SK-N-SH (cell line): ENCODE results near the gene GARIN1A. TPM values are rescaled to one million over a fixed set of nuclear protein-coding genes. Genes with fewer than 3 reads are reported as not detected.

Experiments used
- CTCF ChIA-PET: fragments of 300-600, 350-600 bp; formaldehyde crosslinking; extraction: SDS; loops from one replicate; lab custom pipeline; 2021; lab: Yijun Ruan, JAX
- POLR2A ChIA-PET: fragments of 350-600 bp; sonication (Branson Sonifier 250); formaldehyde crosslinking; extraction: SDS; loops from one replicate; lab custom pipeline; 2020; ENCODE audit warnings: antibody characterized with exemption, inconsistent platforms; lab: Yijun Ruan, JAX
- DNase-seq: peaks from one replicate; pipeline ENCODE4 v3.0.0; 2012
- H2AFZ ChIP-seq: fragments of 200-600 bp; sonication (generic); 2 replicates; pipeline ENCODE4 v1.8.1; 2016; ENCODE audit warnings: antibody characterized with exemption, mild to moderate bottlenecking, low read depth
- H3F3A ChIP-seq: fragments of 200-600 bp; sonication (generic); replicated peaks from 2 replicates; pipeline ENCODE3; 2016; ENCODE audit warnings: antibody characterized with exemption, mild to moderate bottlenecking; ENCODE audit not compliant: insufficient read depth
- H3K27ac ChIP-seq, 2 experiments: fragments of 200-500 bp in 1 of 2; fragments of 200-600 bp in 1 of 2; sonication (Bioruptor generic) in 1 of 2; sonication (generic), shearing (Covaris generic) in 1 of 2; 2 replicates each; pipeline versions ENCODE4 v1.5.1 to v1.6.1; 2014 to 2016; ENCODE audit warnings: low read depth in 2 of 2, inconsistent platforms in 1 of 2, low read length in 1 of 2, mild to moderate bottlenecking in 1 of 2, mixed read lengths in 1 of 2
- H3K27me3 ChIP-seq: fragments of 200-600 bp; sonication (generic), shearing (Covaris generic); 2 replicates; pipeline ENCODE4 v1.6.1; 2016; ENCODE audit warnings: mixed run types; ENCODE audit not compliant: insufficient read depth
- H3K36me3 ChIP-seq, 2 experiments: fragments of 200-500 bp in 1 of 2; fragments of 200-600 bp in 1 of 2; sonication (Bioruptor generic) in 1 of 2; sonication (generic) in 1 of 2; replicated peaks in 1 of 2; 2 replicates each; pipeline versions ENCODE3 to v1.5.1; 2014 to 2016; ENCODE audit warnings: low read length in 1 of 2, mild to moderate bottlenecking in 1 of 2; ENCODE audit not compliant: insufficient read depth in 2 of 2, control insufficient read depth in 1 of 2
- H3K4me1 ChIP-seq, 2 experiments: fragments of 200-500 bp in 1 of 2; fragments of 200-600 bp in 1 of 2; sonication (Bioruptor generic) in 1 of 2; sonication (generic), shearing (Covaris generic) in 1 of 2; 2 replicates each; pipeline versions ENCODE4 v1.5.1 to v1.6.1; 2014 to 2016; ENCODE audit warnings: low read depth in 1 of 2, low read length in 1 of 2, mixed run types in 1 of 2; ENCODE audit not compliant: insufficient read depth in 2 of 2, control insufficient read depth in 1 of 2
- H3K4me2 ChIP-seq: fragments of 200-600 bp; sonication (generic), shearing (Covaris generic); 2 replicates; pipeline ENCODE4 v1.6.1; 2017; ENCODE audit warnings: mixed run types
- H3K4me3 ChIP-seq, 2 experiments: fragments of 200-500 bp in 1 of 2; fragments of 200-600 bp in 1 of 2; sonication (Bioruptor generic) in 1 of 2; sonication (generic), shearing (Covaris generic) in 1 of 2; 2 replicates each; pipeline versions ENCODE4 v1.5.1 to v1.8.1; 2014 to 2016; ENCODE audit warnings: low read depth in 2 of 2, inconsistent platforms in 1 of 2, low read length in 1 of 2, mild to moderate bottlenecking in 1 of 2, mixed read lengths in 1 of 2, moderate library complexity in 1 of 2
- H3K79me2 ChIP-seq: fragments of 200-600 bp; sonication (generic); 2 replicates; pipeline ENCODE4 v1.8.1; 2017; ENCODE audit warnings: mild to moderate bottlenecking; ENCODE audit not compliant: insufficient read depth
- H3K9ac ChIP-seq: fragments of 200-600 bp; sonication (generic); 2 replicates; pipeline ENCODE4 v1.6.1; 2017; ENCODE audit warnings: mixed run types
- H3K9me2 ChIP-seq: fragments of 200-600 bp; sonication (generic); 2 replicates; pipeline ENCODE4 v1.6.1; 2017; ENCODE audit warnings: mixed run types
- H3K9me3 ChIP-seq: fragments of 200-600 bp; sonication (generic); 2 replicates; pipeline ENCODE4 v1.6.1; 2017; ENCODE audit warnings: mixed run types, mild to moderate bottlenecking, moderate library complexity
- H4K20me1 ChIP-seq: fragments of 200-600 bp; sonication (generic); 2 replicates; pipeline ENCODE4 v1.6.1; 2017; ENCODE audit warnings: mild to moderate bottlenecking, mixed run types; ENCODE audit not compliant: insufficient read depth
- CTCF ChIP-seq: fragments of 200-600 bp; sonication (generic); IDR thresholded peaks from 2 replicates; pipeline ENCODE4 v1.6.1; 2017; ENCODE audit warnings: antibody characterized with exemption, mild to moderate bottlenecking, moderate library complexity
- ELF1 ChIP-seq: IDR thresholded peaks from 2 replicates; pipeline ENCODE4 v1.4.0; 2012
- EZH2phosphoT487 ChIP-seq: fragments of 200-600 bp; sonication (generic); IDR thresholded peaks from 2 replicates; pipeline ENCODE4 v1.6.1; 2017; ENCODE audit warnings: low read depth, mixed run types, mild to moderate bottlenecking, antibody characterized with exemption, moderate library complexity, borderline replicate concordance
- FOXJ3 ChIP-seq: sonication (generic); formaldehyde crosslinking; IDR thresholded peaks from 2 replicates; pipeline ENCODE4 v1.5.1; 2020; ENCODE audit warnings: mild to moderate bottlenecking, missing genetic modification reagents
- FOXM1 ChIP-seq: IDR thresholded peaks from 2 replicates; pipeline ENCODE4 v1.4.0; 2012; ENCODE audit warnings: low read depth, mild to moderate bottlenecking
- GATA2 ChIP-seq: sonication (generic); formaldehyde crosslinking; IDR thresholded peaks from 2 replicates; pipeline ENCODE4 v1.5.0; 2020; ENCODE audit warnings: mild to moderate bottlenecking, missing genetic modification reagents
- IRF3 ChIP-seq: fragments of 150-350 bp; IDR thresholded peaks from 2 replicates; pipeline ENCODE4 v1.6.1; 2016; ENCODE audit warnings: mild to moderate bottlenecking, low read depth, low read length
- MAX ChIP-seq: IDR thresholded peaks from 2 replicates; pipeline ENCODE4 v1.4.0; 2012; ENCODE audit warnings: low read depth
- MEF2A ChIP-seq: IDR thresholded peaks from 2 replicates; pipeline ENCODE4 v1.4.0; 2012; ENCODE audit warnings: low read depth, borderline replicate concordance
- NFIC ChIP-seq: IDR thresholded peaks from 2 replicates; pipeline ENCODE4 v1.4.0; 2012; ENCODE audit warnings: borderline replicate concordance
- NRF1 ChIP-seq: IDR thresholded peaks from 2 replicates; pipeline ENCODE4 v1.6.1; 2012; ENCODE audit warnings: low read depth, mild to moderate bottlenecking, low read length
- PBX3 ChIP-seq: IDR thresholded peaks from 2 replicates; pipeline ENCODE4; 2012
- REST ChIP-seq: IDR thresholded peaks from 2 replicates; pipeline ENCODE4 v1.6.1; 2012; ENCODE audit warnings: mild to moderate bottlenecking, low read depth, low read length, moderate library complexity
- RFX5 ChIP-seq: IDR thresholded peaks from 2 replicates; pipeline ENCODE4 v1.6.1; 2012; ENCODE audit warnings: mild to moderate bottlenecking, improper control_type of control experiment, low read length
- RXRA ChIP-seq: IDR thresholded peaks from 2 replicates; pipeline ENCODE4 v1.4.0; 2012; ENCODE audit warnings: low read depth, mild to moderate bottlenecking, borderline replicate concordance
- SMC3 ChIP-seq: IDR thresholded peaks from 2 replicates; pipeline ENCODE4 v1.6.1; 2012; ENCODE audit warnings: low read depth, low read length, improper control_type of control experiment
- TCF12 ChIP-seq: IDR thresholded peaks from 2 replicates; pipeline ENCODE4 v1.4.0; 2012
- USF1 ChIP-seq: IDR thresholded peaks from 2 replicates; pipeline ENCODE4 v1.4.0; 2012; ENCODE audit warnings: low read depth, borderline replicate concordance
- USF2 ChIP-seq: fragments of 150-350 bp; IDR thresholded peaks from 2 replicates; pipeline ENCODE4 v1.6.1; 2017; ENCODE audit warnings: antibody characterized with exemption, low read length, low read depth, borderline replicate concordance
- YY1 ChIP-seq: IDR thresholded peaks from 2 replicates; pipeline ENCODE4 v1.4.0; 2012; ENCODE audit warnings: low read depth, mild to moderate bottlenecking
- WGBS: methylation state at CpG from one replicate; pipeline ENCODE4 v1.1.6; 2017; ENCODE audit warnings: low lambda C conversion rate; 5-methylcytosine and 5-hydroxymethylcytosine counted together
- polyA plus RNA-seq, 3 experiments: library from polyadenylated mRNA; depleted of rRNA; stranded (reverse); fragments of >200 nt; gene quantifications; 2 replicates each; pipeline ENCODE4 v1.2.3, GENCODE V29; 2012

Gene GARIN1A
- polyA plus RNA-seq, 1 of the 3 experiments (the other 2 are of a cell fraction) = 1.2 TPM

- WGBS = 57% methylated on average over 1 of the region's 1 CpG
- Histone ChIP-seq H2AFZ (no peak overlapping the region), H3K79me2 (no peaks in the 10 kb centered on the region), H3F3A (peaks cover 4% of the 10 kb centered on the region), H3K9me3 (no peaks in the 10 kb centered on the region), H3K4me1 (no peaks in the 10 kb centered on the region; a peak in 1 of 4 replicates), H3K4me2 (no peak overlapping the region), H3K4me3 (no peak overlapping the region), H3K27me3 (peaks cover 6% of the 10 kb centered on the region; the same call in 1 of the 2 replicates), H3K27ac (no peak overlapping the region), H3K9ac (no peak overlapping the region), H3K9me2 (no peaks in the 10 kb centered on the region), H4K20me1 (no peaks in the 10 kb centered on the region), H3K36me3 (no peaks in the 10 kb centered on the region)
- ChIA-PET POLR2A (interaction anchor here (0.5 kb wide), 1 partner anchor 8 kb away, joined by 4 read pairs; no protein-coding TSS in a partner anchor), CTCF (interaction anchor here (0.8 to 1.3 kb wide), 3 partner anchors 13 to 190 kb away, joined by 3 read pairs; no protein-coding TSS in a partner anchor)
- DNase-seq = no peak
- TF ChIP-seq YY1 = no peak
- TF ChIP-seq EZH2phosphoT487 = no peak
- TF ChIP-seq FOXJ3 (CRISPR knock-in tag) = no peak
- TF ChIP-seq CTCF = no peak
- TF ChIP-seq USF1 = no peak
- TF ChIP-seq GATA2 (CRISPR knock-in tag) = no peak
- TF ChIP-seq PBX3 = no peak
- no peak for TF ChIP-seq MEF2A
- TF ChIP-seq RXRA = no peak
- no peak for TF ChIP-seq FOXM1
- TF ChIP-seq RFX5 = no peak
- TF ChIP-seq MAX = no peak
- no peak for TF ChIP-seq NRF1
- TF ChIP-seq NFIC = no peak
- no peak for TF ChIP-seq ELF1
- TF ChIP-seq USF2 = no peak
- TF ChIP-seq IRF3 = no peak
- TF ChIP-seq SMC3 = no peak
- TF ChIP-seq TCF12 = no peak
- TF ChIP-seq REST = no peak
Observed at GRCh38 chr7:128699895-128700294, 27.8 kb downstream of the GARIN1A start.
